ENCODE results near the gene ENPP3.

- TF ChIP-seq POLR2A (IDR thresholded peaks at IDR 0.05; ENCODE audit: low read length) = no peak
- TF ChIP-seq GATA1 (IDR thresholded peaks at IDR 0.05; ENCODE audit: low read depth, low read length) = no peak
These were observed 145.7 kb downstream of the ENPP3 start for GRCh38 chr6:131782764-131783163.
